ENCODE results near the gene RNF125.

Gene RNF125

GRCh38 chr18:32091724-32092421 is 73.2 kb downstream of the RNF125 start, which contains the start of gene RNF138:
TSS of gene RNF138 (plus strand) at chr18:32091874. CDS start at chr18:32092777, 903 bp downstream.
- peak; percentile 84 for DNase-seq

DNA sequence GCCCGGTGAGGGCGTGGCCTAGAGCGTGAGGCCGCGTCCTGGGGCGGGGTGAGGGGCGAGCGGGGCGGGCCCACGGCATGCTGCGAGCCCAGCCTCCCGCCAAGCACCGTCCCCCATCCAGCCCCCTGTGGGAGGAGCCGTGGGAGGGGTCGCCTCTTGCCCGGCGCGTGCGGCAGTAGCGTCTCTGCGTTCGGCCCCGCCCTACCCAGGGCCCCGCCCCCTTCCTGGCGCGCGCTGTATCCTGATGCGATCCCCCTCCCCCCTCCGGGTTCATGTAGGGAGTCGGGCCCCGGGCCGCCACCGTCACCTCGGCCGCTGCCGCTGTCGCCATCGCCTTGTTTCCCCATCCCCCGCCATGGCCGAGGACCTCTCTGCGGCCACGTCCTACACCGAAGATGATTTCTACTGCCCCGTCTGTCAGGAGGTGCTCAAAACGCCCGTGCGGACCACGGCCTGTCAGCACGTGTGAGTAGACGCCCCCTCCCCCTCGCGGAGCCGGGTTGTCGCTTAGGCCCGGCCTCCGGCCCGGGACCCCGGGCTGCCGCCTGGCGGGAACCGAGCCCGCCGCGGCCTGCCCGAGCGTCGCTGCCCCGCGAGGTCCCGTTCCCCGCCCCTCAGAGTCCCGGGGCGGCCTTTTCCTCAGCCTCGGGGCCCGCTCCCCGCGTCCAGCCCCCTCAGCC is 73.9 kb downstream of the RNF125 start:
- peak; percentile 100 for DNase-seq

DNA sequence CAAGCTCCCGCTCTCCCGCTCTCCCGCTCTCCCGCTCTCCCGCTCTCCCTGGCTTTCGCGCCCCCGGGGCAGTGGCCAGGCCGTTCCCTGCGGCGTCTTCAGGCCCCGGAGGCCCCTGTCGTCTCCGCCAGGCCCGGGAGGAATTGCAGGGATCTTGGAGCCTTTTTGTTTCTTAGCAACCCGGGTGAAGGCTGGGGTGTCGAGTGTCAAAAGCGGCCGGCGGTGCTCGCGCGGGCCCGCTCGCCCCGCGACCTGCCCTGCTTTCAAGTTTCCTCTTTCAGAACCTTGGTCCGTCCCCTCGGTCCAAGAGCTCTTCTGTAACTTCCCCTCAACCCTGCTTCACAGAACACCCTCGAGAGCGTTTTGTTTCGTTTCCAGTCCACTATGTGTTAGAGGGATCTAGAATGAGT is 74.5 kb downstream of the RNF125 start:
- peak; percentile 18 for DNase-seq

DNA sequence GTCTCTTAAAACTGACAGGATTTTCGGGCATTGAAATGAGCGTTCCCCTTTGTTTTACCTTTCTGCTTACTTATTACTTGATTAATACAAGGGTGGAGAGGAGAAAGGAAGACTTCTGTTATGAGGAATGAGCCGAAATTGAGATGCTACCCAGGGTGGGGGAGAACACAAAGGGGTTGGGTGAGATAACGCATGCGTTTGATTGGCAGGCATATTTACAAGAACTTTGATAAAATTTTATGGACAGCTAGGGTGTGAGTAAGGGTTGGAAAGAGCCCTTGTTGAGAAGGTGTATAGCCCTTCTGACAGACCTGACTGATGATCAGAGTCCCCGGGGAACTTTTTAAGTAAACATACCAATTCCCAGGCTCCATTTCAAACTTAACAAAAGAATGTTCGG is 74.9 kb downstream of the RNF125 start:
- DNase-seq = no peak

DNA sequence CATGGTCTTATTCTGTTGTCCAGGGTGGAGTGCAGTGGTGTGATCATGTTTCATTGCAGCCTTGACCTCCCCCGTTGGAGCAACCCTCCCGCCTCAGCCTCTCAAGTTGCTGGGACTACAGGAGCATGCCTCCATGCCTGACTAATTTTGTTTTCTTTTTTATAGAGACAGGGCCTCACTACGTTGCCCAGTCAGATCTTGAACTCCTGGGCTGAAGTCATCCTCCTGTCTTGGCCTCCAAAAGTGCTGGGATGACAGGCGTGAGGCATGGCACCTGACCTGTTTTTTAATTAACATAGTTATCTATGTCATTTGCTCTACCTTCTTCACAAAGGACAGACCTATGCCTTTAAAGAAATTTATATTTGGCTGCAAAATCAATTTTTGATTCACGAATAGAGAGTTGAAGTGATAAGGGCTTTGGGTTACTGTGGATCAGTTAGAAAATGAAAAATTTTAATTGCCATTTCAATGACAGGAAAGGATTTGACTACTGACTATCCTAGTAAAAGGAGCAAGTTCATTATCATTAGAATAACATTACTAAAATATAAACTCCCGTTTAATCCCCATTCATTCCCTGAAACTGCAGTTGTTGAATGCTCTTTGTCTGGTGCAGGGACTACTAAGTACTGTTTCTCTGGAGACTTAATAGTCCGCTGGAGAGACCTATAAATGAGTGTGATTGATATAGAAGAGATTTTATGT is 76.7 kb downstream of the RNF125 start:
- no peak for DNase-seq

DNA sequence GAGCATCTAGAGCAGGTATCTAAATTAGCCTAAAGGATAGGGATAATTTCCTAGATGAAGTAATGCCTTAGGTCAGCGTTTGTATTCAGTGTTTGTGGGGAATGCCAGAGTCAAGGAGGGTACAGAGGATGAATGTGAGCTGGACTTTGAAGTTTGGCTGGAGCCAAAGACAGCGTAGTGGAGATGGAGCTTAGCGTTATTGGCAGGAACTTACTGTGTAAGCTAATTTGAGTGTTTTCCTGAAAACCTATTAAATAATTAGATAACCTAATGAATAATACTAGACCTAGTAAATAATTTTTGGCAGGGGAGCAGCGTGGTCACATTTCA is 77.2 kb downstream of the RNF125 start:
- no peak for DNase-seq

DNA sequence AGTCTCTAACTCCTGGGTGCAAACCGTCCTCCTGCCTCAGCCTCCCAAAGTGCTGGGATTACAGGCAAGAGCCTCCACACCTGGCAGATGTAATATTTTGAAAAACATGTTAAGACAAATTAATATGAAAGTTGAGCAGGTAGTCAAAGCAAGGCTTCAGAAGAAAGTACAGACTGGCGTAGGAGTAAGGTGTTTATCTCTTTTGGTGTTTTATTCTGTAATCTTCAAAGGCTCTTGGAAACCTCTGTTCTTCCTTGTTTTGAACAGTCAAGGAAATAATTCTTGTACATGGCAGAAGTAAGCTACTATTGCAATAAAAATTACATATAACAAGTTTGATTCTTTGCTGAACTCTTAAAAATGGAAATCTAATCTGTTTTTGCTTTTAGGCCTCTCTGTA is 78.3 kb downstream of the RNF125 start:
- DNase-seq = no peak

GRCh38 chr18:32104516-32104915 is 85.9 kb downstream of the RNF125 start:
- no peak for DNase-seq

GRCh38 chr18:32110005-32110404 is 91.4 kb downstream of the RNF125 start:
- DNase-seq = no peak

- no peak for DNase-seq
Measured at GRCh38 chr18:32111706-32112105, 93.1 kb downstream of the RNF125 start.

GRCh38 chr18:32112826-32113225 is 94.2 kb downstream of the RNF125 start:
- no peak for DNase-seq

GRCh38 chr18:32114293-32114942 is 95.8 kb downstream of the RNF125 start:
- no peak for DNase-seq

- DNase-seq = no peak
Measured at GRCh38 chr18:32122039-32122438, 103.4 kb downstream of the RNF125 start.
